Activated CD8-positive, alpha-beta memory T cell treated with anti-CD3 and anti-CD28 coated beads, Interleukin-2, amount 50 U/mL, for 4 hours (primary cell): Measurements from ENCODE around the gene NYAP2.

Source experiments
- DNase-seq: peaks from one replicate; pipeline ENCODE4 v3.0.0-alpha.2; 2020

The NYAP2 gene

DNA sequence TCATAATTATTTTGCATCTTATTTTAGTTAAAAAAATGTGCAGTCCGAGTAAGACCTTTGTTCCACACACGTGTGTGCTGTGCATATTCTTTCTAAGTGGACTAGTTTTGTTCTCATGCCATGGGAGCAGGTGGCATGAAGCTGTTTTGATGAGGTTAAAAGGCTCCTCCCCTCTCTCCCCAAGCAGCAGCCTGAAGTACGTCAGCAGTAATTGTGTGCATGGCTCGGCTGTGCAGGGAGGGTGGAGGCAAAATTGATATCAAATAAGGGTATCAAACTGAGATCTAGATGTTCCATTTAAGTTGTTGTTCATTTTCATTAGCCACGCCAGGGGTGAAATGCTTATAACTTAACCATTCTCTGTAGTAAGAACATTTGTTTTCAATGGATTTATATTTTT is at the start of gene NYAP2:
NYAP2 (plus strand) TSS at position 207 of the 400 bp plus-strand sequence. CDS start 9,171 bp downstream, outside the sequence.
- no peak for DNase-seq

DNA sequence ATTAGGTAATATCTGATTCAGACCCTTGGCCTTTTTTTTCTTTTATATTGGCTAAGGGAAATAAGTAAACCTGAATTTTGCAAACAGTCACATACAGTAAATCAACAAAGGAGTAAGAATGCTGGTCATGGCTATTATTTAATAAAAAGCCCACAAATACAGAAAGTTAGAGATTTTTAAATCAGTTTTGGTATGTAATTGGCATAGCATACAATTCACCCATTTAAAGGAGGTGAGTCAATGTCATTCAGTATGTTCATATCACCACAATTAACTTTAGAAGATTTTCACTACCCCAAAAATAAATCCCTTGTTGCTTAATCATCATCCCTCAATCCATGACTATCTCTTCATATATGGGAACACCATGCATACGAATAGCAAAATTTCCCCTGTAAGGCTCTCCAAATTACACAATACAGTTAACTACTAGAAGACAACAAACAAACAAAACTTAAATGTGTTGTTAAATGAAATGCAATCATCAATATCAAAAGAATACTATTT is 45.9 kb upstream of the NYAP2 start:
- DNase-seq = no peak

DNA sequence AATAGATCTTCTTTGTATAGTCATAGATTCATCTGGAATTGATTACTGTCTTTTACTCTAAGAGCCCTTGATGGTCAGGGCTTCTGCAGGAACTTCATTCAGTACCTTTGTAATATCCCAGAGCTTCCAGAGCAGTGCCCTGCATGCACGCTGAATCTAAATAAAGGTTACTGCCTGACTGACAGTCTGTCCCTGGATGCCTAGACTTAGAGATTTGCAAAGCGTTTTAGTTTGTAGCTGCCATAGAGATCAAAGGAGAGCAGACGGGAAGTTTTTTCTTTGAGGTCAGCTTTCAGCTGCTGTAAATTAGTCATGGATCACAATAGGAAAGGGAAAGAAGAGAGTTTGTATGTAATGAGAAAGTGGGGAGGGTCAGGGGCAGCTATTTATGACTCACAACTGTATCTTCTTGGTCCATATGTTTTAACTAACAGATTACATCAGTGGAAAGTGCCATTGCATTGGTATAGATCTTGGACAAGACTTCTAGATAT is 45.2 kb upstream of the NYAP2 start:
- no peak for DNase-seq

DNA sequence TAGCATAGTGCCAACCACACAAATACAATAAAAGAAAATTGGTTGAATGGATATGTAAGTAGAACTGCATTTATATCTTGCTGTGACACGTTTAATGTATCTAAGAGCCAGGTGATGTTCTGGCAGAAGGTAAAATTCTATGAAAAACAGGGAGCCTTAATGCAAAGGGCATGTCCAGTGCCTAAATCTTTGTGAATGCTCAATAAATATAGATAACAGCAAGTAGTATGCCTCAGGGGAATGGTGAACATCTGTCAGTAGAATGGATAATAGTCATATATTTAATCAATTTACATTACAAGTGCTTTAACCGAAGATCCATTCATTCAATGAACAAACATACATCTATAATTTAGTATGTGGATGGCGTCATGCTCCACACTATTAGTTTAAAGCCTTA is 43.7 kb upstream of the NYAP2 start:
- DNase-seq = no peak

DNA sequence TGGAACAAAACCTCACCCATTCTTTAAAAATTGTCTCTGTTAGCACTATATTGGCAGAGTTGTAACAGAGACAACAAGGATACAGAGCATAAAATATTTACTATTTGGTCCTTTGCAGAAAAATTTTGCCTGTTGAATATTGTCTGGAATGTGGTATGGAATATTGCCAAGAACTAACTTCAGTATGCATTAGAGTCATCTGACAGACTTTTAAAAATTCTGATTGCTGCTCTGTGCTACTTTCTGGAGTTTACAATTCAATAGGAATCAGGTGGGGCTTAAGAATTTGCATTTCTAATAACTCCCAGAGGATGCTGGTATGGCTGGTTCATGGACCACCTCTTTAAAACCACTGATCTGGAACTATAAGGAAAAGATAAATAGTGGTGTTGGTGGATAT is 32.8 kb upstream of the NYAP2 start:
- no peak for DNase-seq

DNA sequence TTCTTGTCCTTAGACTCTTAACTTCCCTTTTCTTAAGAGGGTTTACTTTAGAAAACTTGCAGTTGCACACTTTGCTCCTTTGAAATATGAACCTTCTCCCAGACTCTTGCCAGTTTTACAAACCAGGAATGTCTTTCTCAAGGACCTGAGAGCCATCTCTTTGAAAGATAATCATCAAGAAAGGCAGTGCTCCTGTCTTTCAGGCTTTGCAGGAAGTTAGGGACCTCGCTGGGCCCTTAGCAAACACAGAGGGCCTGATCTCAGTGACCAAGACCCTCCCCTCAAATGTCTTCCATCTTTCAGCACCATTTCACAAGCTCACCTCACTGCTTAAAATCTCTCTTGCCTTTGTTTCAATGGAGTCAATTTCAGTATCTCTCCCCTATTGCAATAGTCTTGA is 32.0 kb upstream of the NYAP2 start:
- no peak for DNase-seq

DNA sequence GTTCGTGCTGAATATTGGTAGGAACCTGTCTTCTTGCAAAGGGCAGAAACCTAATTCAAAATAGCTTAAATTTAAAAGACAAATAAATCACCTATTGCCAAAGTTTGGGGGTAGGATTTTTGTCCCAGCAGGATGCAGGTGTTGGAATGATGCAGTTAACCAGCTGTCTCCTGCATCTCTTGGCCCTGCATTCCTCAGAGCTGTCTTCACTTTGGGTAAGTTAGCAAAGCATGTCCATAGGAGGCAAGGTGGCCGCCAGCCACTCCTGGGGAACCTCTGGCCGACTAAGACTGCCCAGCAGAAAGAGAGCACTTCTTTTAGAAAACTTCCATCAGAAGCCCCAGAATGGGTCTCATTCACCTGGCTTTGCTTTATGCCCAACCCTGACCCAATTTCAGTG is 20.5 kb upstream of the NYAP2 start:
- DNase-seq = no peak

DNA sequence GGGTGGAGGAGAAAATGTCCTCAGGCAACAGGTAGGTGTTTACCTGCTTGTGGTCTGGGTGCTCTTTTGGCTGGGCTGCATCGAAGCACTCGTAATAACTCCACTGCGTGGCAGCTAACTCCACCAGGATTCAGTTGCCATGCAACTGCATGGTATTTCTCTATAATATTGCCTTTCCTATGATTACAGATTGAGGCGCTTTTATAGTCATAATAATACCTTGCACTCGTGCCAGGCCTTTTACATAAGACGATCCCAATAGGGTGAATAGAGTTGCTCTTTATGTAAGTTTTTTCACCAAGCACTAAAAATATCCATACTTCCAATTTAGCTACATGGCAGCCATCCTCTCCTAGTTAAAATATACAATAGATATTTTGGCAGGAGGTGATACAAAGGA is 19.7 kb upstream of the NYAP2 start:
- DNase-seq = no peak

DNA sequence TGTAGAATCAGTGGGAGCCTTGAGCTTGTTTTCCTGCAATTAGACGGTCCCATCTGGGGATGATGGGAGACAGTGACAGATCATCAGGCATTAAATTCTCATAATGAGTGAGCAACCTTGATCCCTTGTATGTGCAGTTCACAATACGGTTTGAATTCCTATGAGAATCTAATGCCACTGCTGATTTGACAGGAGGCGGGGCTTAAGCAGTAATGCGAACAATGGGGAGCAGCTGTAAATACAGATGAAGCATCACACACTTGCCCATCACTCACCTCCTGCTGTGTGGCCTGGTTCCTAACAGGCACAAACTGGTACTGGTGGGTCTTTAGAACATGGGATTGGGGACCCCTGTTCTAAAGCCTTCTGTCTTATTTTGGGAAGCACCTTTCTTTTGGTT is 17.9 kb upstream of the NYAP2 start:
- no peak for DNase-seq

DNA sequence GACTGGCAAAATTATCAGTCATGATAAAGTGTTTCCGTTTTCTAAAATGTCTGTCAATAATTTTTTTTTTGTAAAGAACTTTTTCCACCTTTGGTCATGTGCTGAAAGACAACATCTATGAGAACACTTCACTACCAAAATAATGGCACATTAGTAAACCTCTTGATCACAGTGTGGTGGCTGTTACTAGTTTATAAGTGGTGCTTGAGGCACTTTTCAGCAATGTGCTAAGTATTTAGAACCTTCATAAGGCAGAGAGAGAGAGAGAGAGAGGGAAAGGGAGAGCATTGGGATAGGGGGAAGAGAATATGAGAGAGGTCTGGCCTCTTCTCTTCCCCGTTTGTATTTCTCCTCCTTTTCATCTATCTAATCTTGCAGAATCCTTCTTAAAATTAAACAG is 1.1 kb upstream of the NYAP2 start:
- DNase-seq = no peak

DNA sequence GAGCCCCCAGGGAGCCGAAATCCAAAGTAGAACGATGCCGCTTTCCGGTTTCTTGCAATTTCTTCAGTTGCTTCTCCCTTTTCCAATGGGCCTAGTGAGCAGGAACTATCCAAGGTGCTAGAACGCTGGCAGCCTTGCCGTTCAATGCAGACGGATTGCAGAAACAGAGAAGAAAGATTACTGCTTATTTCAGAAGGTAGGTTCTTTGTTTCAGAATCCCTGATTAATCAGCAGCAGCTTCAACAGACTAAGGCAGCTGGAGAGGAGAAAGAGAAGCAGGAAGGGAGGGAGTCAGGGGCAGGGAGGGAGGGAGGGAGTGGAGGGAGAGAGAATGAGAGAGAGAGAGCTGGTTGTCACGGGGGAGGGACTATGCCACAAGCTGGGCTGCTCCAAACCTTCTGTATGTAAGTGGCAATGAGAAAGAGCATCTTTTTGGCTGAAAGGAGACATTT is 576 bp downstream of the NYAP2 start:
- no peak for DNase-seq

DNA sequence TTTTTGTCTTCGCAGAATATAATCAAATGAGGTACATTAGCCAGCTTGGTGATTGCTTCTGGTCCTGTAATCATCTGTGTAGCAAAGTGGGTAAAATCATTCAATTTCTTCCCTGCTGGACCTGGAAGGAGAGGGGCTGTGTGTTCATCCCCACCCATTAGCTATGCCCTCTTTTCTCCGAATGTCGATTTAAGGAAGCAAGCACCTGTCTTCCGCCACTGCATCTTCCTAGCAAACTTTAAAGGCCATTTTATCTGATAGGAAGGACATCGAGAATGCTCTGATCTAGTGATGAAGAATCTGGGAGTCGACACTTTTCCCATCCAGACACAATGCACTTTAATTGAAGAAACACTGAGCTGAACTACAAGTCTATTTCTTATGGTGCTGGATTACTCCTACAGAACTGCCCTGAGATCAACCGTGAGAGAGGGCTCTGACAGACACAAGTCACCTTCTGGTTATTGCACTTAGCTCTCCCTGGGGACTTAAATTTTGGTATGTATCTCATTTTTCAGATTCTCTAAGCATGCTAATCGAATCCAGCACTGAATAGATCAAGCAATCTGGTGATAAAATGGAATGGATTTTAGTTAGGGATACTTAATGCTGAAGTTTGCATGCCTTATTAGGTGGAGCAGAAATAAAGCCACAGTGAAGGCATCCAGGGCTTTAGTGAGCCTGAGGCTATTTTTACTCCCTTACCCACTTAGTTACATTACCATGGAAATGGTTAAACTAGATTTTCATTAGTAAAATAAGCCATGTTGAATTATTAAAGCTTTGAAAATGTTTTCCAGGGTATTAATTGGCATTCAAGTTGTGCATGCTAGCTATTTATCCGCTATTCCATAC is 1.3 kb downstream of the NYAP2 start:
- no peak for DNase-seq

DNA sequence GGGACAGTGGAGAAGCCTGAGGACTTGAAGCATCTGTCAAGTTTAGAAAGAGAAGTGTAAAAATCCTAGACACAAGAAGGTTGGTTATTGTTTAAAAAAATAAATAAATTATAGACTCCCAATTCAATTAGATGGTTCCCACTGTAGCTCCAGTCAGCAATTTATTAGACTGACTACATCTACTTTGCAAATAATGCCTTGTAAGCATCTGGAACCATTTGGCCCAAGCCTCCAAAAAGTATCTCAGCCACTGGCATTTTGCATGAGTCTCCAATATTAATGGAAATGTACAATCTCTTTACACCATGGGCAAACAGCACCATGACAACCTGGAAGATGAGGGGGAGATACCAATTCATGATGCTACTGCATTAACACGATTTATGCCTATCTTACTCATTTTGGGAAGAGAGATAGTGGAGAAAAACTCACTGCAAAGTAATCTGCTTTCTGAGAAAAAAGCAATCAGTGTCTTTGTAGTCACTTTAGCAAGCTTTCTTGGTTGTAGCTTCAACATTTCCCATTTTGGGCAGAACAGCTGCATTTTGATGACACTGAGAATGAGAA is 2.8 kb downstream of the NYAP2 start:
- no peak for DNase-seq

DNA sequence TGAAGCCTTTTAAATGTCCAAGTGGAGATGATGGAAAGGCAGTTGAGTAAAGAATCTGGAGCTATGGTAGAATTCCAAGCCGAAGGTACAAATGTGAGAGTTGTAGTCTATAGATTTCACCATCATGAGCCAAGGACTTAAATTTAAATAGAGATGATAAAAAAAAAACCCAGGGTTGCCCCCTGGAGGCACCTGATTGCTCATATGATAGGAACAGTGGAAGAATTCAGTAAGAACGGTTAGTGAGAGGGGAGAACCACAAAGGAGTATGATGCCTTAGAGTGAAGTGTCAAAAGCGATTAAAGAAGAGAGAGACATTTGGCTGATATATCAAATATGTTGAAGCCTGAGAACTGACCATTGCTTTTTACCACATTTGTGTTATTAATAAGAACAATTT is 11.9 kb downstream of the NYAP2 start:
- DNase-seq = no peak

DNA sequence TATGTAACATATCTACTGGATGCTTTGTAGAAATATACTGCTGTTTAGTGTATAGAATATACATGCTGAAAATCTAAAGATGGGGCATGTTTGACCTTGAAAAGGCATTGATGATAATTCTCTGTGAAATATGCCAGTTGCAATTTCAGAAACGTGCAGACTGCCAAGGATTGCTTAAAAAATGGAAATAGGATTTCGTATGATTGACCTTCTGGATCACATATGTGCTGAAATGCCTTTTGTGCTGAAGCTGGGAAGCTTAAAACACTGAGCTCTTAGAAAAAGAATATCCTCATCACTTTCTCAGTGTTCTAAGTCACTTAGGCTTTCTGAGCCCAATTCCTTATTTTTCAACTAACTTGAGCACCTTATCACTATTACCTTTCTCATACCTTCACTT is 14.3 kb downstream of the NYAP2 start:
- DNase-seq = no peak

DNA sequence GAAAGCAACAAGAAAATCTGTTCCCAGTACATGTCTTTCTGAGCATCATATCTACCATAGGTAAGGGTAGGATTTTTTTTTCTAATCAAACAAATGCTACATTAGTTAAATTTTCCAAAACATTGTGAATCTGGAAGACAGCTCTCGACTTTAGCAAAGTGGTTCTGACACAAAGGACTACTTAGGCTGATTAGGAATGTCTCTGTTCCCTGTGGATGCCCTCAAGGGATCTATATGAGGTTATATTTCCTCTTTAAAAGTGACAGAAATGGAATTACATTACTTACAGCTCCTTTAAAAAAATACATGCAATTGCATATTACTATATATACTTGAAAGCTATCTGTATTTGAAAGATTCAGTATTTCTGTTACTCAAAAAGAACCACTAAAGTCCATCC is 15.4 kb downstream of the NYAP2 start:
- DNase-seq = no peak

DNA sequence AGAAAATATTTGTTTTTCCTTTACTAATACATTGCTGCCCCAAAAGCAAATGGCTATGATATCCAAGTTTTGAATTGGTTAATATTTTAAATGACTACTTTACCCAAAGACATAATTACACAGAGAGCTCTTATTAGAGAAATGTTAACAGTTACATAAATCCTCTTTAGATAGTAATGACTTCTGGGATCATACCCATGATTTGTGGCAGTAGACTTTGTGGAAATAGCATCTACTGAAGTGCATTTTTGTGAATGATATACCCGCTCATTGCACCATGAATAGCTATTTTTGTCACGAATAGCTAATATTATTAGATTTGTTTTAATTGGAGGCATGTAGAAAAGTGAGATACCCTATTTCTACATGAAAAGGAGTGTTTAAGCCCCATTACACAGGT is 15.8 kb downstream of the NYAP2 start:
- no peak for DNase-seq

DNA sequence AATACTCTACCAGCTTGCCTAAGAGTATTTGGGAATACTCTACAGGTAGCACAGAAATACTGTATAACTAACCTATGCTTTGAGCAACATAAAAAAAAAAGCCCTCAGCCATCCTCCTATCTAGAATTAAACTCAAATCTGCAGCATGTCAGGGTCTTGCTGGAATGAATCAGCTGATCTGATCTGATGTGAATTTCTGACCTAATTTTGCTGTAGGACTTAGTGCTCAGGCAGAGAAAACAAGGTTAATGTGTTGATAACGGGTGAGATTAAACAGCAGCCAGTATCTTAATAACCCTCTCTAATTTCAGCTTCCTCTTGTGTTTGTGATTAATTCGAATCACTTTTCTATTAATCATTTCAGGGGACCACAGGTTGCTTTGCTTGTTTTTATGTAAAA is 16.3 kb downstream of the NYAP2 start:
- no peak for DNase-seq

DNA sequence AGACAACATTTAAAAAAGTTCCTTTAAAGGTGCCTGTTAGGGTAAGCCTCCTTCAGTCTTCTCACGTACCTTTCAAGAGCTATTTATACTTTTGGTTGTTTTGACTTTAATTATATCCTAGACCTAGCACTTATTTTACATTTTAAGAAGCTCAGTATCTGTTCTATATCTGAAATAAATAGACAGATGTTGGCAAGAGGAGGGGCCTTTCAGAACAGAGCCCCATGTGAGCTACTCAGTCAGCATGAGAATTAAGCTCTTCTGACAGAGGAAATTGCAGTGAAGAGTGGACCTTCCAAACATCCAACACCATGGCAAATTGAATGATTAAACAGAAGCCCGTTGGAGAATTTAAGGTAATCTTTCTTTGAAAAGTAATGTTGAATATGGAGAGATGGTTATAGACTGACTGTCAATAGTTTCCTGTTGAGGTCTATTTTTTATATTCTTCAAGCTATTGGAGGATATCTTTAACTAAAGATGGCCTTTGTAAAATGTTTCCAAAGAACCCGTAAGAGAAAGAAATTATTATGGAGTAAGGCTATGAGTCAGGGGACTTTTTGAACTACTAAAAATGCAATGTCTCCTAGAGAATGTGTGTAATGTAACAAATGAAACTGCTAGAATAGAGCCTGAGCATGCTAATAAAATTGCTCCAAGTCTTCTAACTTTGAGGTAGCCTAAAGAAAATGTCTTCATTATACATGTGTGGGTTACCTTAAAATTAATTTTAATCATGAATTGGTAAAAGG is 17.3 kb downstream of the NYAP2 start:
- DNase-seq = no peak

DNA sequence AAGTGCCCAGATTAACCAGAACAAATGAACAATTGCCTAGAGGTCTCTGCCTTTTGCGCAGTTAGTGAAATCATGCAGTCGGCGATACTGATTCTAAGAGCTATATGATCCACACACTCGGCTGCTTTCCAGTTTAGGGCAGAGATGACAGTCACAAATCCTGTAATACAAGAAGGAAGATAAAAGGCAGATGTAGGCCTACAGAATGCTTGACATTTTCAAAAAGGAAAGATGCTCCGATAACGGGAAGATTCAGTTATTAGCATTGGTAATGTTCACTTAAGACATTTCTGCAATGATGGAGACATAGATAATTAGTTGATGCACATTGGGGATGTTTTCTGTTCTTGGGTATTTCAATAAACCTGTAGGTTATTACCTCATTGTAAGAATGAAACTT is 19.5 kb downstream of the NYAP2 start:
- no peak for DNase-seq

DNA sequence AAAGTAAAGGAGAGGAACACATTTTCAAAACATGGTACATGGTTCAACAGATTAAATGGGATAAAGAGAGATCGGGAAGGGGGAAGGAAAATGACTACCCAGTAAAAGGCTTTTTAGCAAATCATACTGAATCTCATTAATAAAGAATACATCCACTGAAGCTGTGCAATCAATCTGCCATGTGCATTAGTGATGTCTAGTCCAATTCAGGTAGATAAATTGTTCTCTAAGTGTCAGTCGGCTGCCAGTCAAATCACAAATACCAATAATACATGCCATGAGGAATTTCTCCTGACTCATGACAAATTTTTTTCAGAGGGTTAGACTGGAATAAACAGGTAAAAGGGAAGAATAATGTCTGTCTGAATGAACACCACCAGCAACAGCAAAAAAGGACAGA is 22.6 kb downstream of the NYAP2 start:
- DNase-seq = no peak

DNA sequence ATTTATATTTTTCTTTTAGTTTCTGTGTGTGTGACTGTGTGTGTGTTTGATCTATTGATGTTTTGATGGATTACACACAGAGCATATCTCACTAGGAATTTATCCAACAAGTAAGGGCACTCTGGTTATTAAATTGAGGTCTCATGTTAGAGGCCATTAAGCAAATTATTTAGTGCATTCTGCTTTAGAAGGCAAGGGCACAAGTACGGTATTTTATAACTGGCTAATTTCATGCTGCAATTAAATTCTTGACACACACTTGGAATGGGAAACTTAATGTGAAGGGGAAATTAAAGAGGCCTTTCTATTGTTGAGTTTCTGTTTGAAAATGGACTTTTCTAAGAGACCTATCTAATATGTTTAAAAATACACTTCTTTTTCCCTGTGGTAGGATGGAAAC is 25.8 kb downstream of the NYAP2 start:
- DNase-seq = no peak

DNA sequence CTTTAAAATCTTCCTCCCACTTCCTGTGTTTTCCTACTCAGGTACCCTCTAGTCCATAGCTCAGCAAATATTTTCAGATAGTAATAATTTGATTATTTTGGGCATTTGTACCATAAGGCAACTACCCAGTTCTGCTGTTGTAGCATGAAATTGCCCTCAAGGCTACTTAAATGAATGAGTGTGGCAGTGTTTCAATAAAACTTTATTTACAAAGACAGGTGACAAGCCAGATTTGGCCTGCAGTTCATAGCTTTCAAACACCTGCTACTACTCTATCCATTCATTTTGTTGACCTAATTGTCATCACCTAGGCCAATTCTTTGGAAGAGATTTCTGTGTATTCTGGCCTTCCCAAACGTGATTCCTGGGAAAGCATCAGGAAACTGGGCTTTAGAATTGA is 28.9 kb downstream of the NYAP2 start:
- no peak for DNase-seq

DNA sequence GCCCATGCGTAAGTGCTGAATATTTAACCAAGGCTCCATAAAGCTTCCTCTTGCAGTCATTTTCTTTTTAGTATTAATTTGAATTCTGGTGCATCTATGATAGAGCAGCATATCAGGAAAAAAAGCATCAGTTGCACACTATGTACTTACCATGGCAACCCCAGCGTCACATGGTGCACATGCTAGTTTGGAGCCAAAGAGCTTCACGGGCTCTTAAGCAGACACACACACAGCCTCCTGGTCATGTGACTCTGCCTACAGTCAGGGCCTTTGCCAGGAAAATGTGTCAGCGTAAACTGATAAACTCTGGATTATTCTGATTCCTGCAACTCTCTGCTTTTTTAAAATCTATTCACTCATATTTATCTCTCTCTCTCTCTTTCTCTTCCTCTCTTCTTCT is 30.2 kb downstream of the NYAP2 start:
- no peak for DNase-seq
